Endothelial cell of umbilical vein (primary cell): ENCODE measurements around the gene TBC1D19. TPM values are rescaled to one million over a fixed set of nuclear protein-coding genes. Genes with fewer than 3 reads are reported as not detected.

Experiments
- BruUV-seq: library from RNA; stranded (reverse); fragments of 400-500 nt; replicated peaks from 2 replicates; lab custom pipeline; 2021; lab: Mats Ljungman, UMichigan
- CTCF ChIA-PET: fragments of 300-600, 350-600 bp; sonication (Branson Sonifier 250); formaldehyde crosslinking; loops from one replicate; lab custom pipeline; 2021; ENCODE audit warnings: antibody characterized with exemption, inconsistent platforms; lab: Charles Lee
- POLR2A ChIA-PET: fragments of 300-600, 350-600 bp; sonication (Branson Sonifier 250); formaldehyde crosslinking; loops from one replicate; lab custom pipeline; 2021; ENCODE audit warnings: antibody characterized with exemption, inconsistent platforms; lab: Charles Lee
- DNase-seq: peaks from one replicate; pipeline ENCODE4 v3.0.0-alpha.2; 2011; ENCODE audit warnings: low read depth, low spot score
- FAIRE-seq: peaks from 2 replicates; lab custom pipeline; 2011; peaks lifted over from hg19 to GRCh38; lab: Jason Lieb, UNC
- H2AFZ ChIP-seq: 2 replicates; pipeline ENCODE4 v1.6.0; 2012; ENCODE audit warnings: low read depth, low read length, control low read depth, inconsistent platforms
- H3K27ac ChIP-seq: 2 replicates; pipeline ENCODE4 v1.5.1; 2011; ENCODE audit warnings: low read depth, mild to moderate bottlenecking, control low read depth, low read length, moderate library complexity; ENCODE audit not compliant: insufficient read depth
- H3K27me3 ChIP-seq, 2 experiments: 2 replicates each; pipeline versions ENCODE4 v1.6.0 to v1.6.1; 2011; ENCODE audit warnings: low read length in 2 of 2, mixed read lengths in 1 of 2; ENCODE audit not compliant: control insufficient read depth in 2 of 2, insufficient read depth in 2 of 2
- H3K36me3 ChIP-seq, 2 experiments: 2 replicates in 1 of 2; 3 replicates in 1 of 2; pipeline ENCODE4 v1.5.1; 2011; ENCODE audit warnings: low read length in 2 of 2, mild to moderate bottlenecking in 1 of 2, moderate library complexity in 1 of 2; ENCODE audit not compliant: control insufficient read depth in 2 of 2, insufficient read depth in 2 of 2; ENCODE audit errors: extremely low read depth in 1 of 2
- H3K4me1 ChIP-seq: 3 replicates; pipeline ENCODE4 v1.5.1; 2011; ENCODE audit warnings: mild to moderate bottlenecking, low read length; ENCODE audit not compliant: control insufficient read depth, insufficient read depth; ENCODE audit errors: extremely low read depth
- H3K4me2 ChIP-seq: 2 replicates; pipeline ENCODE4 v1.6.1; 2011; ENCODE audit warnings: low read length, control low read depth, mixed read lengths; ENCODE audit not compliant: insufficient read depth
- H3K4me3 ChIP-seq, 3 experiments: fragments of 200-600 bp in 1 of 3; sonication (generic), shearing (Covaris generic) in 1 of 3; replicated peaks in 1 of 3; 2 replicates each; pipeline ENCODE4 v1.5.1; 2011 to 2016; ENCODE audit warnings: control low read depth in 3 of 3, low read length in 3 of 3, mild to moderate bottlenecking in 2 of 3, inconsistent platforms in 1 of 3, low read depth in 1 of 3, moderate library complexity in 1 of 3; ENCODE audit not compliant: insufficient read depth in 1 of 3
- H3K79me2 ChIP-seq: 2 replicates; pipeline ENCODE4 v1.6.0; 2012; ENCODE audit warnings: low read length, inconsistent platforms; ENCODE audit not compliant: control insufficient read depth, insufficient read depth
- H3K9ac ChIP-seq: replicated peaks from 2 replicates; pipeline ENCODE3; 2011; ENCODE audit warnings: low read length, control low read depth; ENCODE audit not compliant: insufficient read depth; ENCODE audit errors: extremely low read depth
- H3K9me1 ChIP-seq: replicated peaks from 3 replicates; pipeline ENCODE4 v1.6.0; 2011; ENCODE audit warnings: mild to moderate bottlenecking, low read length; ENCODE audit not compliant: control insufficient read depth, insufficient read depth; ENCODE audit errors: extremely low read depth
- H3K9me3 ChIP-seq: replicated peaks from 2 replicates; pipeline ENCODE4 v1.5.1; 2012; ENCODE audit warnings: low read length, inconsistent platforms; ENCODE audit not compliant: control insufficient read depth, insufficient read depth
- H4K20me1 ChIP-seq: replicated peaks from 2 replicates; pipeline ENCODE3; 2011; ENCODE audit warnings: mild to moderate bottlenecking, low read length; ENCODE audit not compliant: control insufficient read depth, insufficient read depth; ENCODE audit errors: extremely low read depth
- EZH2 ChIP-seq: IDR thresholded peaks from 2 replicates; pipeline ENCODE4 v1.6.1; 2012; ENCODE audit warnings: borderline replicate concordance, low read depth, mild to moderate bottlenecking, moderate library complexity, low read length, inconsistent platforms; ENCODE audit not compliant: severe bottlenecking
- FOS ChIP-seq: IDR thresholded peaks from 2 replicates; pipeline ENCODE4 v1.6.1; 2011; ENCODE audit warnings: mild to moderate bottlenecking, low read length, moderate library complexity, borderline replicate concordance; ENCODE audit not compliant: insufficient read depth
- GATA2 ChIP-seq: IDR thresholded peaks from 2 replicates; pipeline ENCODE4 v1.7.0; 2011; ENCODE audit warnings: low read depth, mild to moderate bottlenecking, moderate library complexity, mixed read lengths, low read length; ENCODE audit not compliant: insufficient read length, insufficient read depth
- JUN ChIP-seq: IDR thresholded peaks from 2 replicates; pipeline ENCODE4 v1.6.1; 2011; ENCODE audit warnings: borderline replicate concordance, low read depth; ENCODE audit not compliant: insufficient read length, insufficient read depth
- MYC ChIP-seq: IDR thresholded peaks from one replicate; pipeline ENCODE4 v1.6.1; 2011; ENCODE audit warnings: mild to moderate bottlenecking, low read depth, low read length
- POLR2A ChIP-seq: IDR thresholded peaks from 2 replicates; pipeline ENCODE4 v1.6.1; 2012; ENCODE audit warnings: low read depth, mild to moderate bottlenecking, control low read depth, low read length
- POLR2AphosphoS5 ChIP-seq: IDR thresholded peaks from 2 replicates; pipeline ENCODE4 v1.6.1; 2012; ENCODE audit warnings: low read depth, mild to moderate bottlenecking, control low read depth, low read length, moderate library complexity; ENCODE audit not compliant: insufficient read depth
- dilution Hi-C: fragments of 300-500 bp; cut with MboI; formaldehyde crosslinking; loops from one replicate; pipeline ENCODE4 v1.15.0; 2019; ENCODE audit warnings: low sequenced_read_pairs; ENCODE audit not compliant: extremely low pct_ligation_motif_present
- intact Hi-C: fragments of 100-400 bp; cut with micrococcal nuclease; formaldehyde crosslinking; loops from one replicate; pipeline ENCODE4 v1.10.0; 2022
- polyA plus RNA-seq, 4 experiments: library from polyadenylated mRNA; depleted of rRNA in 3 of 4; stranded (reverse) in 3 of 4; unstranded in 1 of 4; fragments of >200 nt; gene quantifications; 2 replicates each; pipeline versions ENCODE4 v1.2.1 to v1.2.3, GENCODE V29; 2011 to 2012; ENCODE audit warnings: missing spikeins in 1 of 4
- total RNA-seq: library from RNA; stranded (reverse); gene quantifications from 2 replicates; pipeline ENCODE4 v1.2.3, GENCODE V29; 2021
- TF ChIP-seq, protein P1 (sequence below), 2 donors: IDR thresholded peaks; 1 replicate in 1 of 2; 2 replicates in 1 of 2; pipeline ENCODE4 v1.5.1; 2011; ENCODE audit warnings: low read length in 2 of 2, mild to moderate bottlenecking in 2 of 2, moderate library complexity in 2 of 2, control low read depth in 1 of 2, inconsistent platforms in 1 of 2, low read depth in 1 of 2; ENCODE audit not compliant: insufficient read depth in 1 of 2; ENCODE audit errors: extremely low read depth in 1 of 2
- TF ChIP-seq, protein P2 (sequence below): IDR thresholded peaks from 2 replicates; pipeline ENCODE4 v1.6.1; 2011; ENCODE audit not compliant: insufficient read depth, insufficient read length

TBC1D19 gene
- total and polyA plus RNA-seq, 2 donors (not counting 3 experiments of a cell fraction or from before 2014, with no cell fraction given), result 4.4 to 5.9 TPM

GRCh38 chr4:26647523-26648224 lies 63.8 kb downstream of the TBC1D19 start:
- Histone ChIP-seq H3K36me3 (no peaks in the 10 kb centered on the region), H3K9me3 (no peaks in the 10 kb centered on the region), H3K4me2 (no peak overlapping the region), H3K4me3 (no peak overlapping the region), H3K79me2 (no peaks in the 10 kb centered on the region), H3K27ac (no peak overlapping the region), H3K27me3 (no peaks in the 10 kb centered on the region), H2AFZ (no peak overlapping the region), H3K9ac (no peak overlapping the region), H4K20me1 (no peaks in the 10 kb centered on the region), H3K4me1 (no peaks in the 10 kb centered on the region), H3K9me1 (no peaks in the 10 kb centered on the region)
- intact Hi-C loops (no loop called here), dilution Hi-C loops (no loop called here)
- CTCF ChIA-PET, result no interaction called here
- no TSS peak for BruUV-seq
- DNase-seq, result no peak
- TF ChIP-seq, protein P1, sequence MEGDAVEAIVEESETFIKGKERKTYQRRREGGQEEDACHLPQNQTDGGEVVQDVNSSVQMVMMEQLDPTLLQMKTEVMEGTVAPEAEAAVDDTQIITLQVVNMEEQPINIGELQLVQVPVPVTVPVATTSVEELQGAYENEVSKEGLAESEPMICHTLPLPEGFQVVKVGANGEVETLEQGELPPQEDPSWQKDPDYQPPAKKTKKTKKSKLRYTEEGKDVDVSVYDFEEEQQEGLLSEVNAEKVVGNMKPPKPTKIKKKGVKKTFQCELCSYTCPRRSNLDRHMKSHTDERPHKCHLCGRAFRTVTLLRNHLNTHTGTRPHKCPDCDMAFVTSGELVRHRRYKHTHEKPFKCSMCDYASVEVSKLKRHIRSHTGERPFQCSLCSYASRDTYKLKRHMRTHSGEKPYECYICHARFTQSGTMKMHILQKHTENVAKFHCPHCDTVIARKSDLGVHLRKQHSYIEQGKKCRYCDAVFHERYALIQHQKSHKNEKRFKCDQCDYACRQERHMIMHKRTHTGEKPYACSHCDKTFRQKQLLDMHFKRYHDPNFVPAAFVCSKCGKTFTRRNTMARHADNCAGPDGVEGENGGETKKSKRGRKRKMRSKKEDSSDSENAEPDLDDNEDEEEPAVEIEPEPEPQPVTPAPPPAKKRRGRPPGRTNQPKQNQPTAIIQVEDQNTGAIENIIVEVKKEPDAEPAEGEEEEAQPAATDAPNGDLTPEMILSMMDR (IDR thresholded peaks at IDR 0.05; ENCODE audit: extremely low read depth in 1 of 2, insufficient read depth in 1 of 2, low read depth in 1 of 2, low read length in 2 of 2), result no peak
- TF ChIP-seq, protein P2, sequence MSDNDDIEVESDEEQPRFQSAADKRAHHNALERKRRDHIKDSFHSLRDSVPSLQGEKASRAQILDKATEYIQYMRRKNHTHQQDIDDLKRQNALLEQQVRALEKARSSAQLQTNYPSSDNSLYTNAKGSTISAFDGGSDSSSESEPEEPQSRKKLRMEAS, result no peak
- TF ChIP-seq FOS (no peak), GATA2 (no peak), JUN (no peak), POLR2A (no peak), MYC (no peak), EZH2 (no peak), POLR2AphosphoS5 (no peak)
- POLR2A ChIA-PET, result no interaction called here
- no peak for FAIRE-seq
